Esophagus (tissue), 2 donors: ENCODE measurements around the gene ZBED6. TPM values are rescaled to one million over a fixed set of nuclear protein-coding genes. Genes with fewer than 3 reads are reported as not detected.

Experiments
- H3K27ac ChIP-seq, 2 donors: one replicate each; pipeline ENCODE4 v1.5.1; 2013; ENCODE audit warnings: low read depth in 2 of 2, mild to moderate bottlenecking in 2 of 2, inconsistent platforms in 1 of 2, low read length in 1 of 2, moderate library complexity in 1 of 2
- H3K27me3 ChIP-seq, 2 donors: one replicate each; pipeline ENCODE4 v1.6.1; 2013; ENCODE audit warnings: low read length in 2 of 2, control low read depth in 1 of 2, mild to moderate bottlenecking in 1 of 2; ENCODE audit not compliant: insufficient read depth in 2 of 2, control insufficient read depth in 1 of 2
- H3K36me3 ChIP-seq, 2 donors: one replicate each; pipeline ENCODE4 v1.6.1; 2013; ENCODE audit warnings: low read length in 1 of 2; ENCODE audit not compliant: control insufficient read depth in 2 of 2, insufficient read depth in 2 of 2
- H3K4me1 ChIP-seq, 2 donors: one replicate each; pipeline ENCODE4 v1.6.1; 2013; ENCODE audit warnings: low read length in 1 of 2; ENCODE audit not compliant: control insufficient read depth in 2 of 2, insufficient read depth in 2 of 2
- H3K4me3 ChIP-seq, 2 donors: one replicate each; pipeline ENCODE4 v1.5.1; 2013; ENCODE audit warnings: low read length in 2 of 2, mild to moderate bottlenecking in 2 of 2, low read depth in 1 of 2, moderate library complexity in 1 of 2
- H3K9me3 ChIP-seq, 2 donors: one replicate each; pipeline ENCODE4 v1.6.1; 2013; ENCODE audit warnings: mild to moderate bottlenecking in 2 of 2, low read depth in 1 of 2, low read length in 1 of 2, moderate library complexity in 1 of 2; ENCODE audit not compliant: control insufficient read depth in 2 of 2, insufficient read depth in 1 of 2
- WGBS, 2 donors: extraction: QIAGEN DNeasy Blood & Tissue Kit; methylation state at CpG; one replicate each; pipeline ENCODE4 v1.1.7; 2013; 5-methylcytosine and 5-hydroxymethylcytosine counted together
- polyA plus RNA-seq, 2 donors: library from polyadenylated mRNA; stranded (reverse); fragments of 200-250 nt; gene quantifications; one replicate each; pipeline ENCODE4 v1.2.3, GENCODE V29; 2013
- donor health status: healthy with polysubstance abuse.
- donor health status: Bipolar disorder and iron deficiency.

Gene ZBED6
- polyA plus RNA-seq, 2 donors: 0.86 to 1.8 TPM

DNA sequence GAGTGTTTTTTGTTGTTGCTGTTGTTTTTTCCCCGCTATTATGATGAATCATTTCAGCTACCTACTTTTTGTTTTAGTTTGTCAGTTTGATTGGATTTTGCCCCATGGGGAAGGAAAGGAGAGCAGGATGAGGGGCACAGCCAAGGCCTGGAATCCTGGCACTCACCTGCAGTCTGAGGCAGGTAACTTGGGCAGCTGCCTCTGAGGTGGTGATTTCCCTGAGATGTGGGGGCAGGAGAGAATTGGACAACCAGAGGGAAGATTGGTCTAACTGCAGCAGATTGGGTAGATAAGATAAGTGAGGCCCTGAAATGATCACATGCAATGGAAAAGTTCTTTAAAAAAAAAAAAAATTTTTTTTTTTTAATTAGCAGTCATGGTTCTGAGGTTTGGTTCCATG is 31.9 kb upstream of the ZBED6 start:
- no peaks in the 10 kb centered on the region for H3K9me3 ChIP-seq
- H3K4me1 ChIP-seq: no peaks in the 10 kb centered on the region
- WGBS, 2 donors: 80 to 88% methylated on average over 1 of the region's 1 CpG
- H3K4me3 ChIP-seq: no peak overlapping the region
- no peak overlapping the region for H3K27ac ChIP-seq
- H3K36me3 ChIP-seq: no peaks in the 10 kb centered on the region
- no peaks in the 10 kb centered on the region for H3K27me3 ChIP-seq

DNA sequence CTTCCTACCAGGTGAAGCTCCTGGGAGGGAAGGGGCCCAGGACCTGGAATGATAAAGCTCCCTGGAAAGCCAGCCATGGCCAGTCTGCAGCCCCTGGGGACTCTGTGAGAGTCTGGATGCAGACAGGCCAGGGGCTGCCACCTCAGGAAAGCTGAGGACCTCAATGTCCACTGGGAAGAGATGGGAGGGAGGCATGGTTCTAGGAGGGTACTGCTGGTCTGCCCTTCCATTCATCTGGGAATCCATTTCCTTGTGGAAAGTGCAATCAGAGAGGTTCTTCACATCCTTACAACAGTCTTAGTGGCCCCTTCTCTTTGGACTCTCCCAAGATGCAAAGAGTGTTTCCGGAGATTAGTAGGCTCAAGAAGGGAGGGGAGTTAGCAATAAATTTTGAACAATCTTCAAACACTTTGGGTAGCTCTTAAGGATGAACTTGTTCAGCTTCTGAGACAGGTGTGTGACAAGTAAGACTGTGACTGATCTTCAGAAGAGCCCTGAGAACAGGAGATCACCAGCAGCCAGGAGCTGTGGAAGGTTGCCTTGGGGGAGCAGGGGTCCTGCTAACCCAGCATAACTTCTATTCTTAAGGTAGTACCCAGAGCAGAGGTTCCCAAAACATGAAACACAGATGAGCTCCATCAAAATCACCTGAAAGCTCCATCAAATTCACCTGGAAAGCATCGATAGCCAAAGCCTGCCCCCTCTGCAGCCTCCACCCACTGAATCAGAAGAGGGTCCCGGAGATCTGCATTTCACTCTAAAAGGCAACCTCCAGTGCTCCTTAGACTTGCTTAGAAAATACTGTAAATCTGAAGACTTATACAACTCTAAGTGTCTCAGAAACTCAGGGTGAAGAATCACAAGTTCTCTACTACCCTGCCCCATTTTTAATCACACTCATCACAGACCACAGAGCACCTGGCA is 31.1 kb upstream of the ZBED6 start:
- 73 to 82% methylated on average over 3 of the region's 3 CpGs for WGBS, 2 donors
- Histone ChIP-seq H3K4me3 (no peak overlapping the region), H3K4me1 (no peaks in the 10 kb centered on the region), H3K27ac (peak overlapping the region; percentile 50 to 59), H3K9me3 (no peaks in the 10 kb centered on the region), H3K36me3 (no peaks in the 10 kb centered on the region), H3K27me3 (no peaks in the 10 kb centered on the region)

DNA sequence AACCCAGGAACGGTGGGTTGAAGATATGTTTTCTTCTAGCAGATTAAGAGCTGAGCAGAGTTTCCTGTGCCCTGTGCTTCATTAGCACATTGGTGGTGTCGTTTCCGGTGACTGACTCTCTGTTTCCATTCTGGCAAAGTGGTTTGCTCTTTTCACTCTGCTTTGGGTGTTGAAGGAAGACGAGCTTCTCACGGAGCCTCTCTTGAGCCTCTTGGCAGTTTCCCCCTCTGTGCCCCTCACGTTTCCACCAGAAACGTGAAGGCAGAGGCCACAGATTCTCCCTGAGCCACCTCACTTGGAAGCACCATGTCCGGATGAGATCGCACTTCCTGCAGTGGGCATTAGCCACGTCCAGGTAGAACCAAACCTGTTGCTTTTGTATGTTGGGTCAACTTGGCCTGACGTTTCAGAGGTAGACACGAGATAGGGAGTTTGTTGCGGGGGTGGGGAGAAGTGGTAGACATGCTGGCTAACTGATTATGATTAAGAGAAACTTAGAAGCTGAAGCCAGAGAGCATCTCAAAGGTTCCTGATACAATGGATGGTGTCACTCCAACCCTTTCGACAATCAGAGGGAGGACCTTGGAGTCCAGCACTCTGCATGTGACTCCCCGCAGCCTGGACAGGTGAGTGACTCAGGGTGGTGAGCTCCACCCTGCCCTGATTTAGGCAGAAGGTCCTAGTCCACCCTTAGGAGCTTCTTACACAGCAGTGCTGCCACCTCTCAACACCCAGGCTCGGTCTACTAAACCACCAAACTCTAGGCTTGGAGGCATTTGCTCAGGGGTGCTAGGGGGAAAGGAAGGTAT is 30.2 kb upstream of the ZBED6 start, which contains the start of gene LAX1:
Gene LAX1, plus strand, starts transcription at position 155 of the 809 bp plus-strand sequence. Its CDS starts 383 bp downstream, at position 538.
- H3K27ac ChIP-seq: peak within 1 kb of the TSS; percentile 59 to 73
- WGBS, 2 donors: 61 to 68% methylated on average over 16 of the region's 16 CpGs
- no peaks in the 10 kb centered on the region for H3K27me3 ChIP-seq
- H3K36me3 ChIP-seq: no peaks in the 10 kb centered on the region
- H3K4me3 ChIP-seq: peak within 1 kb of the TSS in 1 of 2 donors; percentile 26
- no peaks in the 10 kb centered on the region for H3K9me3 ChIP-seq
- no peaks in the 10 kb centered on the region for H3K4me1 ChIP-seq

DNA sequence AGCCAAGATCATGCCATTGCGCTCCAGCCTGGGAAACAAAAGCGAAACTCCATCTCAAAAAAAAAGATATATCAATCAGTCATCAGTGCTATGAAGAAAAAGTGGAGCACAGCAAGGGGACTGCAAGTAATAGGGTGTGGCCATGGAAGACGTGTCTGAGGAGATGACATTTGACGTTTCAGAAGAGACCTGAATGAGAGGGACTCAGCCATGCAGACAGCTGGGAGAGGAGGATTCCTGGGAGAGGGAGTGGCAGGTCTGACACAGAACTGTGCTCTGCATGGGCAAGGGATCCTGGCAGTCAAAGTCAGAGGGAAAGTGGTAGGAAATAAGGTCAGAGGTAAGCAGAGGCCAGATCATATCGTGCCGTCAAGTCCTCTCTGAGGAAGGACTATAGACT is 27.2 kb upstream of the ZBED6 start:
- peak overlapping the region in 1 of 2 donors; percentile 50 for H3K27ac ChIP-seq
- no peaks in the 10 kb centered on the region for H3K36me3 ChIP-seq
- no peak overlapping the region for H3K4me3 ChIP-seq
- no peaks in the 10 kb centered on the region for H3K9me3 ChIP-seq
- WGBS, 2 donors: 58 to 64% methylated on average over 6 of the region's 6 CpGs
- H3K4me1 ChIP-seq: peaks cover 0 to 3% of the 10 kb centered on the region in 2 donors
- no peaks in the 10 kb centered on the region for H3K27me3 ChIP-seq

DNA sequence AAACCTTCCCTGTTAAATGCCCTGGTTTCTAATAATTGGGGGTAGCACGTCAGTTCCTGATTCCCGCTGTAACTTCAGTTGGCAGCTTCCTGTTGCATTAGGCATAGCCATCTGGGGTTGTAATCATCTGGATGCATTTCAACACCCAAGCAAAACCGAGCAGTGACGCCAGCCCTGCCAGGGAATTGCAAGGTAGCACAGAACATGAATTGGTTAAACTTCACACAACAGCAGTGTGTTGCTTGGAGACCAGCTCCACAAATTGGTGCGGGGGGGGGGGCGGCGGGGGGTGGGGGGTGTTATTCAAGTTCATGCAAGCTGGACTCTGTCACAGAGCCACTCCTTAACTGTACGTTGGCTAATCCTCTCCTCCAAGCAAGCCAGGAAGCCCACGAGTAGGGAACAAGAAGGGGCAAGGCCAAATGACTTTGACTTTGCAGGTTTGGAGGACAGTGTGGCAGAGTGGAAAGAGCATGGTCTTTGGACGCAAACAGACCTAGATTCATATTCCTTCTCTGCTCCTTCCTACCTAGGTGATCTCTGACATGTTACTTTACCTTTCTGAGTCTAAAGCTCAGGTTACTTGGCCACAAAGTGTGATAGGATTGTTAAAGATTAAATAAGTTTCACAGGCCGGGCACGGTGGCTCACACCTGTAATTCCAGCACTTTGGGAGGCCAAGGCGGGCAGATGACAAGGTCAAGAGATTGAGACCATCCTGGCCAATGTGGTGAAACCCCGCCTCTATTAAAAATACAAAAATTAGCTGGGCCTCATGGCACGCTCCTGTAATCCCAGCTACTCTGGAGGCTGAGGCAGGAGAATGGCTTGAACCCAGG is 25.7 kb upstream of the ZBED6 start:
- H3K27ac ChIP-seq: peak overlapping the region; percentile 58 to 66
- WGBS, 2 donors: 30 to 32% methylated on average over 15 of the region's 15 CpGs

DNA sequence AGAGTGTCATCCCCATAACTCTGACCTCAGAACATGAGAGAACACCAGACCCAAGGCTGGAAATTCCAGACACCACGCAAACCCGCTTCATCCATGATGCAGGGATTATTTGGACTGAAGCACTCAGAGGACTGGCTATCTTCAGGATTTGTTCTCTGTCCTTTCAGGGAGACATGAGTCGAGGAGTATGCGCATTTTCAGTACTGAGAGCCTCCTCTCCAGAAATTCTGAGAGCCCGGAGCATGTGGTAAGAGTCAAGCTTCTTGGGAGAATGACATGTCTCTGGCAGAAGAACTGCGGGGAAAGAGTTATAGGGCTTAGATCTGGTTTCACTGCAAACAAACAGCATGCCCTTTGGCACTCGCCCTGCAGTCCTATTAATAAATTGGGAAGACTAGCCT is 23.5 kb upstream of the ZBED6 start:
- Histone ChIP-seq H3K36me3 (no peaks in the 10 kb centered on the region), H3K4me3 (no peak overlapping the region), H3K27me3 (no peaks in the 10 kb centered on the region), H3K9me3 (no peaks in the 10 kb centered on the region), H3K27ac (no peak overlapping the region), H3K4me1 (peaks cover 0 to 3% of the 10 kb centered on the region in 2 donors)
- 56 to 62% methylated on average over 7 of the region's 7 CpGs for WGBS, 2 donors

More for the DNA sequence above, 25.7 kb upstream of the ZBED6 start:
- H3K27me3 ChIP-seq: no peaks in the 10 kb centered on the region
- H3K4me1 ChIP-seq: peaks cover 0 to 3% of the 10 kb centered on the region in 2 donors
- no peak overlapping the region for H3K4me3 ChIP-seq
- no peaks in the 10 kb centered on the region for H3K9me3 ChIP-seq
- no peaks in the 10 kb centered on the region for H3K36me3 ChIP-seq

DNA sequence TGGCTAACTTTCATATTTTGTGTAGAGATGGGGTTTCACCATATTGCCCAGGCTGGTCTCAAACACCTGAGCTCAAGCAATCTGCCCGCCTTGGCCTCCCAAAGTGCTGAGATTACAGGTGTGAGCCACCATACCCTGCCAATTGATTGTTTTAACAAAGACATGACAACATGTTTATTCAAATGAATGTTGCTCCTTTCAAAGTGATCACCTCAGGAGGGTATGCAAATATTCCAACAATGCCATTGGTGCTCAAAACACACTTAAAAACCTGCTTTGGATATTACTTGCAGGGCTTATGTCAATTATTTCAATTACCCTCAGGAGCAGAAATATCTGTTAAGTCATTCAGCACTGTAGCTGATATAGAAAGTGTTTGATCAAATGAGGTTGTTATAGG is 22.6 kb upstream of the ZBED6 start:
- no peaks in the 10 kb centered on the region for H3K27me3 ChIP-seq
- peaks cover 0 to 3% of the 10 kb centered on the region in 2 donors for H3K4me1 ChIP-seq
- no peaks in the 10 kb centered on the region for H3K9me3 ChIP-seq
- no peaks in the 10 kb centered on the region for H3K36me3 ChIP-seq
- WGBS, 2 donors: 96 to 98% methylated on average over 1 of the region's 1 CpG
- H3K4me3 ChIP-seq: no peak overlapping the region
- H3K27ac ChIP-seq: no peak overlapping the region

DNA sequence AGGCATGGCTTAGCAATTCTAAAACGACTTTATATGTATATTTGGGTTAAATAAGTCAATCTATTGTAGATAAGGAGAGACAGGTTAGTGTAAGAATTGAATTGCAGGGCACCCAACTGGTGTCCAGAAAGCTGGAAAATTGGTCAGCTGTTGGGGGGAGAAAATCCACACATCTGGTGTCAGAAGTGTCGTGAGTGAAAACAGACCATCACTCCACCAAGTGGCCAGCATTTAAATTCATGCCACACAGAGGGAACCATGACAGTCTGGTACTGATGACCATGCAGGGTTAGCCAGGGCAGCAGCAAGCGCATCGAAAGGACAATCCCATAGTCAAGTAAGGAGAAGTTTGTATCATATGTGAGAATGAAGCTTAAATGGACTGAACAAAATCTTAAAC is 18.8 kb upstream of the ZBED6 start:
- WGBS, 2 donors: 60 to 64% methylated on average over 4 of the region's 4 CpGs
- no peaks in the 10 kb centered on the region for H3K27me3 ChIP-seq
- H3K27ac ChIP-seq: no peak overlapping the region
- H3K4me1 ChIP-seq: peaks cover 0 to 3% of the 10 kb centered on the region in 2 donors
- H3K36me3 ChIP-seq: no peaks in the 10 kb centered on the region
- no peak overlapping the region for H3K4me3 ChIP-seq
- no peaks in the 10 kb centered on the region for H3K9me3 ChIP-seq

DNA sequence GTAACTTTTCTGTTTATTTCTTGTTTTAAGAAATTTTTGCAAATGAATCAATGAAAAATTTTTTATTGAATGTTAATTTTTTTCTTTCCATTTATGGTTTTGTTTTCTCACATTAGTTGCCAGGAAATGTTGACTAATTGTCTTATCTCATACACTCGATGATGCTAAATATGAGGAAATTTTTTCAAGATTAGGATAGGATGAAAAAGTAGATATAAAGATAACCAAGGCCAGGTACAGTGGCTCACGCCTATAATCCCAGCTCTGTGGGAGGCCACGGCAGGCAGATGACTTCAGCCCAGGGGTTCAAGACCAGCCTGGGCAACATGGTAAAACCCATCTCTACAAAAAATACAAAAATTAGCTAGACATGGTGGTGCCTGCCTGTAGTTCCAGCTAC is 17.8 kb upstream of the ZBED6 start:
- WGBS, 2 donors: 76 to 85% methylated on average over 3 of the region's 3 CpGs
- Histone ChIP-seq H3K4me3 (no peak overlapping the region), H3K27ac (no peak overlapping the region), H3K36me3 (no peaks in the 10 kb centered on the region), H3K4me1 (no peaks in the 10 kb centered on the region), H3K27me3 (no peaks in the 10 kb centered on the region), H3K9me3 (no peaks in the 10 kb centered on the region)
